ENCODE results near the gene RAB1B. TPM values are rescaled to one million over a fixed set of nuclear protein-coding genes. Genes with fewer than 3 reads are reported as not detected.

Gene RAB1B
- total RNA-seq, 1 experiment from 2014 or later, result 148 TPM

DNA sequence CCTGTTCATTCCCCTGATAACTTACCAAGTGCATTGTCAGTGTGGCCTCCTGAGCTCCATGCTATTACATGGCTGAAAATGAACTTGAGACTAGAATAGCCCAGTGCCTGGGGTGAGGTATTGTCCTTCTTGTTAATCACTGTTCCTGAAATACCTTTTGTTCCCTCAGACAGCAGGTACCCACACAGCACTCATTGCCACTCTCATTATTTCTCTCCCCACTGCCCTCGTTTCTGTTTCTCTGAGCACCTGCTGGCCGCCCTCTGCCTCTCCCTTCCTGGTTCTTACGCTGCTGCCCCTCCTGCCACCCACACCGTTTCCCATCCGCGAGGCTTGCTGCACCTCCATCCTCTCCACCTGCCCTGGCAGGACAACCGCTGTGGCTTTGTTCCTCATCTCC lies 36.9 kb upstream of the RAB1B start:
- no peaks in the 10 kb centered on the region for H3K4me1 ChIP-seq (ENCODE audit: control insufficient read depth in 1 of 2, insufficient read depth in 2 of 2, low read length in 2 of 2)
- no peaks in the 10 kb centered on the region for H4K20me1 ChIP-seq (ENCODE audit: insufficient read depth)
- H3K27ac ChIP-seq (ENCODE audit: low read depth, low read length), result no peak overlapping the region
- DNase-seq (ENCODE audit: low read depth, low spot score) (no peak), ATAC-seq (no peak)
- H2AFZ ChIP-seq (ENCODE audit: low read depth, low read length, poor library complexity, severe bottlenecking), result no peak overlapping the region
- no peaks in the 10 kb centered on the region for H3K9me2 ChIP-seq (ENCODE audit: insufficient read depth)
- CTCF ChIA-PET, result no interaction called here
- intact Hi-C loops (cut with micrococcal nuclease), result no loop called here
- RAD21 ChIA-PET (ENCODE audit: low non-redundant PET in 1 of 2, low total read pairs in 2 of 2, uncharacterized antibody in 2 of 2, unreplicated experiment in 2 of 2), result no interaction called here
- no TSS peak for BruUV-seq (replicated peaks)
- H3K9me3 ChIP-seq (ENCODE audit: control insufficient read depth in 1 of 2, insufficient read depth in 1 of 2, low read depth in 1 of 2, low read length in 2 of 2), result no peaks in the 10 kb centered on the region
- no peaks in the 10 kb centered on the region for H3K79me2 ChIP-seq (ENCODE audit: insufficient read depth, low read length)
- H3K27me3 ChIP-seq (ENCODE audit: insufficient read depth, low read length), result no peaks in the 10 kb centered on the region
- H3K36me3 ChIP-seq (ENCODE audit: control insufficient read depth in 1 of 2, insufficient read depth in 2 of 2, low read length in 2 of 2), result peaks cover 4 to 7% of the 10 kb centered on the region in 2 experiments; a peak in 2 of 4 replicates
- no peak for TF ChIP-seq FOSL1 (IDR thresholded peaks at IDR 0.05; ENCODE audit: low read depth)
- TF ChIP-seq POLR2AphosphoS5 (IDR thresholded peaks at IDR 0.05; ENCODE audit: low read depth, low read length), result no peak
- TF ChIP-seq YY1 (IDR thresholded peaks at IDR 0.05; ENCODE audit: extremely low read depth, insufficient replicate concordance, low read depth, low read length), result no peak
- no peak for TF ChIP-seq JUND (IDR thresholded peaks at IDR 0.05)
- no peak for TF ChIP-seq ELF1 (IDR thresholded peaks at IDR 0.05; ENCODE audit: borderline replicate concordance, low read depth)
- TF ChIP-seq, protein P1, sequence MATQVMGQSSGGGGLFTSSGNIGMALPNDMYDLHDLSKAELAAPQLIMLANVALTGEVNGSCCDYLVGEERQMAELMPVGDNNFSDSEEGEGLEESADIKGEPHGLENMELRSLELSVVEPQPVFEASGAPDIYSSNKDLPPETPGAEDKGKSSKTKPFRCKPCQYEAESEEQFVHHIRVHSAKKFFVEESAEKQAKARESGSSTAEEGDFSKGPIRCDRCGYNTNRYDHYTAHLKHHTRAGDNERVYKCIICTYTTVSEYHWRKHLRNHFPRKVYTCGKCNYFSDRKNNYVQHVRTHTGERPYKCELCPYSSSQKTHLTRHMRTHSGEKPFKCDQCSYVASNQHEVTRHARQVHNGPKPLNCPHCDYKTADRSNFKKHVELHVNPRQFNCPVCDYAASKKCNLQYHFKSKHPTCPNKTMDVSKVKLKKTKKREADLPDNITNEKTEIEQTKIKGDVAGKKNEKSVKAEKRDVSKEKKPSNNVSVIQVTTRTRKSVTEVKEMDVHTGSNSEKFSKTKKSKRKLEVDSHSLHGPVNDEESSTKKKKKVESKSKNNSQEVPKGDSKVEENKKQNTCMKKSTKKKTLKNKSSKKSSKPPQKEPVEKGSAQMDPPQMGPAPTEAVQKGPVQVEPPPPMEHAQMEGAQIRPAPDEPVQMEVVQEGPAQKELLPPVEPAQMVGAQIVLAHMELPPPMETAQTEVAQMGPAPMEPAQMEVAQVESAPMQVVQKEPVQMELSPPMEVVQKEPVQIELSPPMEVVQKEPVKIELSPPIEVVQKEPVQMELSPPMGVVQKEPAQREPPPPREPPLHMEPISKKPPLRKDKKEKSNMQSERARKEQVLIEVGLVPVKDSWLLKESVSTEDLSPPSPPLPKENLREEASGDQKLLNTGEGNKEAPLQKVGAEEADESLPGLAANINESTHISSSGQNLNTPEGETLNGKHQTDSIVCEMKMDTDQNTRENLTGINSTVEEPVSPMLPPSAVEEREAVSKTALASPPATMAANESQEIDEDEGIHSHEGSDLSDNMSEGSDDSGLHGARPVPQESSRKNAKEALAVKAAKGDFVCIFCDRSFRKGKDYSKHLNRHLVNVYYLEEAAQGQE (IDR thresholded peaks at IDR 0.05; ENCODE audit: low read depth), result no peak
- no peak for TF ChIP-seq CEBPB (IDR thresholded peaks at IDR 0.05; ENCODE audit: low read depth)
- TF ChIP-seq RAD21 (IDR thresholded peaks at IDR 0.05; ENCODE audit: low read depth), result no peak
- TF ChIP-seq SP1 (IDR thresholded peaks at IDR 0.05; ENCODE audit: low read depth), result no peak
- H3K4me2 ChIP-seq (ENCODE audit: low read length), result no peak overlapping the region
- H3K4me3 ChIP-seq (replicated peaks in 1 of 2; ENCODE audit: low read depth in 1 of 2, low read length in 2 of 2), result no peak overlapping the region
- H3K9ac ChIP-seq (ENCODE audit: low read length), result no peak overlapping the region
- POLR2A ChIA-PET, result no interaction called here
